Activated effector memory CD4-positive, alpha-beta T cell treated with anti-CD3 and anti-CD28 coated beads, Interleukin-2, amount 50 U/mL, for 16 hours (primary cell): ENCODE data around the gene BFAR.
"Not testable (repeated sequence)": the region's sequence is repeated elsewhere in the genome, so short reads cannot be mapped to it uniquely, and the experiment has no call there.

Source experiments
- DNase-seq: peaks from one replicate; pipeline ENCODE4 v3.0.0-alpha.2; 2020

The BFAR gene

GRCh38 chr16:14636179-14636950 is 3.6 kb downstream of the BFAR start:
- not testable (repeated sequence) for DNase-seq

DNA sequence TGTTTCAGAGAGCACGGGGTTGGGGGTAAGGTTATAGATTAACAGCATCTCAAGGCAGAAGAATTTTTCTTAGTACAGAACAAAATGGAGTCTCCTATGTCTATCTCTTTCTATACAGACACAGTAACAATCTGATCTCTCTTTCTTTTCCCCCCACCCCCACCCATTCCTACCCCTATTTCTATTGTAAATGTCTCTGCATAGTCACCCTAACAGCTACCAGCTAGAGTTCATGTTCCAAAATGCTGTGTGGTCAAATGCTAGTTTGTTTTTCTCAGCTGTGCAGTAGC is 4.1 kb downstream of the BFAR start:
- not testable (repeated sequence) for DNase-seq

DNA sequence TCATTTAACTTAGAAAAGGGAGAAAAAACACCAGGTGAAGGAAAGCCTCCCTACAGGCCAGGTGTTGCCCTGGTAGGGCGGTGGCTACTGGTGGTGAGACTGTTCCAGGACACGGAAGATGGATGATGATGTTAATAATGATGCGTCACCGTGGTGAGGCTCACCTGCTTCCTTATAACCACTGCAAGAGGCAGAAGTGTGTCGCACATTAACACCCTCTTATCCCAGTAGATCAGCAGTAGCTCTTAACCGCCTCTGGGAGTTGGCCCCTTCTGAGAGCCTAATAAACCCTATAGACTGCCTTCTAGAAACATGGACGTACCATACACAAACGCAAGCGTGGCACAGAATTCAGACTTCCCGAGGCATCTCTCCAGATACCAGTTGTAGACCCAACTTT is 7.8 kb downstream of the BFAR start:
- DNase-seq, result no peak

DNA sequence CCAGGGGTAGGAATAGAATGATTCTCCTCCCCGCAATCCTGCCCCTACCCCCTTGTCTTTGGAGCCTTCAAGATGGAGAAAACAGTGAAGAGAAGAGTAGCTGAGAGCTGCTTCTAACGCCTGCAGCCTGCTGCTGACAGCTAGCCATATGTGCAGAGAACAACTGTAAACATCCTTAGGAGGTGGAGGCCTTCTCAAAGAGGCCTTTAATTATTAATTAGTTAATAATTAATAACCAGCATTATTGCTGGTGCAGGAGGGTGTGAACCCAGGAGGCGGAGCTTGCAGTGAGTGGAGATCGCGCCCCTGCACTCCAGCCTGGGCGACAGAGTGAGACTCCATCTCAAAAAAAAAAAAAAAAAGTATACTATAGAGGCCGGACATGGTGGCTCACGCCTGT is 8.5 kb downstream of the BFAR start:
- DNase-seq, result no peak

DNA sequence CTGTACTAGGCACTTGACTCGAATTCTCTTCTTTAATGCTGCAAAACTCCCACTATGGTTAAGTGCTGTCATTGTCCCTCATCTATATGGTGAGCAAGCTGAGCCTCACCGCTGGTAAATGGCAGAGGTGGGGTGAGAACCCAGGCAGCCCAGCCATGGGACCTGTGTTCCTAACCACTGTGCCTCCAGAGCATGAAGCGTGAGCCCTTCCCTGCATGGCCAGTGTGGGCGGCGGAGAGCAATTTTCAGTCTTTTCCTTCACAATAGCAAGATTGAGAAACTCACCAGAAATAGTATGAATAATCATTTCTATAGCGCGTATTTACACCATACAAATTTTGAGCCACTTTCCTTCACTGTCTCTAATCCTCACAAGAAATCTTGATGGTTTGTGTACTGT is 9.2 kb downstream of the BFAR start:
- no peak for DNase-seq

GRCh38 chr16:14649816-14650215 is 17.1 kb downstream of the BFAR start:
- peak; percentile 10 for DNase-seq

GRCh38 chr16:14650629-14651028 is 17.9 kb downstream of the BFAR start:
- DNase-seq, result no peak

DNA sequence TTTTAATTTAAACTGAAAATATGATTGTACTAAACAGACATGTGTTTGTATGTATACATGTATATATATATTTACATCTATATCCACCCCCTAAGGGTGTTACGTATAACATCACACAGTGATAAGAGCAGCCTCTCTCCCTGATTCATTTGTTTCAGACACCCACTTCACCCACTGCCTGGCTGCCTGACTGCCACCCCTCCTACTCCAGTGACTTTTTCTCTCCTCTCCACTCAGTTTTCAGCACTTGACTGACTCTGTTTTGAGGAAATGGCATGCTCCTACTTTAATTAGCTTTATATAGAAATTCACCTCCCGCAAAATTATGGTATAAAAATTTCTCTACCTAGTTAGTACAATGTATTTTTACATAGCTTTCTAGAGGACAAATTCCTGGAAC is 20.0 kb downstream of the BFAR start:
- no peak for DNase-seq

DNA sequence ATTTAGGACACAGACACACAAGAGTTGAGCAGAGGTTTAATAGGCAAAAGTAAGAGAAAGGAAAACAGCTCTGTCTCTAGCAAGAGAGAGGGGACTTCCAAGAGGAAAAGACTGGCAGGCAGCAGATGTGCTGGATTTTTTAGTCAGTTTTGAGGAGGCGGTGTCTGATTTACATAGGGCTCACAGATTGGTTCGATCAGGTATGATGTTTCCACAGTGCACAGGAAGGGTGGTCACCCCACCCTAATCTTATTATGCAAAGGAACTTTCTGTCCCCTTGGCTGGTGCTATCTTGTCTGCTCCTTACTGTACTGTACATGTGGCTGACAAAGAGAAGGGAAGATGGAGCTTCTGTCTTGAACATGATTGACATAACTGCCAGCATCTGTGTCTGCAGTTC is 25.3 kb downstream of the BFAR start:
- DNase-seq, result no peak

GRCh38 chr16:14667347-14668266 is 34.9 kb downstream of the BFAR start:
- DNase-seq, result no peak

DNA sequence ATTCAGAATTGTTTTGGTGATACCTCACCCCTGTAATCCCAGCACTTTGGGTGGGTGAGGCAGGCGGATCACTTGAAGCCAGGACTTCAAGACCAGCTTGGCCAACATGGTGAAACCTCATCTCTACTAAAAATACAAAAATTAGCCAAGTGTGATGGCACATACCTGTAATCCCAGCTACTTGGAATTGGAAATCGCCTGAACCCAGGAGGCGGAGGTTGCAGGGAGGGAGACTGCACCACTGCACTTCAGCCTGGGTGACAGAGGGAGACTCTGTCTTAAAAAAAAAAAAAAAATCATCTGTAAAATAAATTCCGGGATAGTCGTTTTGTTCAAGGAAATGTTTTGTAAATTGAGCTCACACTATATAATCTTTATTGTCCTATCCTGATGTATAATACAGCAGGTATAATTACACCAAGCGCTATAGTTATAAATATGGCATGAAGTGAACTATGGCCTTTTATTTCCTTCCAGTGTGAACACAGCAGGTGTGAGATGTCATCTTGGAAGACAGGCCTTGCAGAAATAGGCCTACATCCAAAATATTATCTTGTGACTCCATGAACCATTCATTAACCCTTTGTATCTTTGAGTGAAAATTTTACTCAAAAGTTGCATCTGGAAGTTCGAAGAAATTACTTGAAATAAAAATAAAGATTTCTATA is 35.9 kb downstream of the BFAR start:
- DNase-seq, result no peak

DNA sequence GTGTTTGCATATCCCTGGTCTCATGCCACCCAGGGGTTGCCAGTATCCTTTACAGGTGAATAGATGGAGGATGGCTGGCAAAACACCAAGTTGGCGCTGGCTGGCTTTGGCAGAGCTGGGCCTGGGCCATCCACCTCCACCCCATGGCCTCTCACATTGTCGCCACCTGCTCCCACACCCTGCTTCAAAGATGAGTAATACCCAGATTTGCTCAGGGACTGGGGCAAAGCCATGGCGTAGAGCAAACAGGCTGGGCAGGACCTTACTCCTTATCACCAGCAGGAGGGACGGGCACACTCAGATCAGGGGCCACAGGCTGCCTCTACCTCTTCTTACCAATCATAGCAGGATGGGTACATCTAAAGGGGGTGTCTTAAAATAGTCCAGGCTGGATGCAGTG is 37.0 kb downstream of the BFAR start:
- DNase-seq, result no peak

DNA sequence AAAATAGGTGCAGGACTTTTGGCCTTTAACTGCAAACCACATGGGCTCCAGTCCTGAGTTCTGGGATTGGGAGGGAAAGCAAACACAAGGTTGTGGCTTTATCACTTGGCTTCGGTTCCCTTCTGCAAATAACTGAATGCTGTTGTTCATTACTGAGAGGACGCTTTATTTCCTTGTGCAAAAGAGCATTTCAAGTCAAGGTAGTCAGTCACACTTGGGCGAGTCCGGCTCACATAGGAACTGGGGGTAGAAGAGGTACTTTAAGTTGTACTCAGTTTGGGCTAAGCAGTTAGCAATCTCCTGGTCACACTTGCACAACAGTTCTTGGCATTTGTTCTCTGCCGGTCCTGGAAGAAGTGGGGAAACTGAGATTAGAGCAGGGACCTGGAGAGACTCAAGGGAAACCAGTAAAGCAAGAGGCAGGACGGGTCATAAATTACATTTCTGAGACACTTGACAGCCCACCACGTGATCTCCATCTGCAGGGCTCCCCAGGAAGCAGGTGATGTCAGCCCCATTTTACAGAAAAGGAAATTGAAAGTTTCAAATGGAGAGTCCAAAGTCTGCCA is 39.7 kb downstream of the BFAR start:
- DNase-seq, result no peak

DNA sequence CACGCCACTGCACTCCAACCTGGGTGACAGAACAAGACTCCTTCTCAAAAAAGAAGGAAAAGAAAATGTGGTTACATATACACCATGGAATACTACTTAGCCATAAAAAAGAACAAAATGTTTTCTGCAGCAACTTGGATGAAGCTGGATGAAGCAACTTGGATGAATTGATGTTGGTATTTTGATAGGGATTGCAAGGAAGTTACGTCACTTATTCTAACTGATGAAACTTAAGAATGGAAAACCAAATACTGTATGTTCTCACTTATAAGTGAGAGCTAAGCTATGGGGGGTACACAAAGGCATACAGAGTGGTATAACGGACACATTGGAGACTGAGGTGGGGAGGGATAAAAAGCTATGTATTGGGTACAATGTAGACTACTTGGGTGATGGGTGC is 43.9 kb downstream of the BFAR start:
- no peak for DNase-seq

DNA sequence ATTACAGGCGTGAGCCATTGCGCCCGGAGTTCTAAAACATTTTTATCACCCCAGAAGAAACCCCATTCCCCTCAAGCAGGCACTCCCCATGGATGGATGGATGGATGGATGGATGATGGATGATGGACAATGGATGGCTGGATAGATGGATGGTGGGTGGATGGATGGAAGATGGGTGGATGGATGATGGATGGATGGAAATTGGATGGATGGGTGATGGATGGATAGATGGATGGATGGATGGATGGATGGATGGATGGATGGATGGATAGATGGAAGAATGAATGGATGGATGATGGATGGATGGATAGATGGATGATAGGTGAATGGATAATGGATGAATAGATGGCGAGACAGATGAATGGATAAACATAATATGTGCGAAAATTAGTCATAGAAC is 44.9 kb downstream of the BFAR start:
- DNase-seq, result no peak

DNA sequence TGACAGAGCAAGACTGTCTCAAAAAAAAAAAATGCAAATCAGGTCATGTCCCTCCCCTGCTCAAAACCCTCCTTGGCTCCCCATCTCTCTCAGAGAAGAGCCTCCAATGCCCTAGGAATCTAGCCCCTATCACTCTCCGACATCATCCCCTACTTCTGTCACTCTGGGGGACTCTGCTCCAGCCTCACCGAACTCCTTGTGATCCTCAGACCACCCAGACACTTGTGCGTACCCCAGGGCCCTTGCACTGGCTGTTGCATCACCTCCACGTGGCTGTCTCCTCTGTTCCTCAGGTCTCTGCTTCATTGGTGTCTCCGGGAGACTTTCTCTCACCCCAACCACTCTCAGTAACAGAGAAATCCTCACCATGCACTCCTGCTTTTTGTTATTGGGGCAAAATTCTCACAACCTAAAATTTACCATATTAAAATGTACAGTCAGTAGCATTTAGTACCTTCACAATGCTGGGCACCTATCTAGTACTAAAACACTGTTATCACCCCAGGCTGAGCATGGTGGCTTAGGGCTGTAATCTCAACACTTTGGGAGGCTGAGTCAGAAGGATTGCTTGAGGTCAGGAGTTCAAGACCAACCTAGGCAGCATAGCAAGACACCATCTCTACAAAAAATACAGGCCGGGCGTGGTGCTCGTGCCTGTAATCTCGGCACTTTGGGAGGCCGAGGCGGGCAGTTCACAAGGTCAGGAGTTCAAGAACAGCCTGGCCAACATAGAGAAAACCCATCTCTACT is 46.2 kb downstream of the BFAR start:
- no peak for DNase-seq

- not testable (repeated sequence) for DNase-seq
These were observed 47.6 kb downstream of the BFAR start for GRCh38 chr16:14680396-14680795.

- DNase-seq, result no peak
These were observed 48.4 kb downstream of the BFAR start for GRCh38 chr16:14681115-14681514.

DNA sequence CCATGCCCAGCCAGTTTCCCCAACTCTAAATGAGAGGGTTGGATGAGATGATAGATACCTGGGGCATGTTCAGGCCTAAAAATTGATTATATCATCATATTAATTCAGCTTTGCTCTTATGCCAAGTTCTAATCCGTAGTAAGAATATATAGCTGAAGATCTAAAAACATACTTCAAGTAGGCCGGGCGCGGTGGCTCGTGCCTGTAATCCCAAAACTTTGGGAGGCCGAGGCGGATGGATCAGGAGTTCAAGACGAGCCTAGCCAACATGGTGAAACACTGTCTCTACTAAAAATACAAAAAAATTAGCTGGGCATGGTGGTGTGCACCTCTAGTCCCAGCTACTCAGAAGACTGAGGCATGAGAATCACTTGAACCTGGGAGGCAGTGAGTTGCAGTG is 49.4 kb downstream of the BFAR start:
- DNase-seq, result no peak

DNA sequence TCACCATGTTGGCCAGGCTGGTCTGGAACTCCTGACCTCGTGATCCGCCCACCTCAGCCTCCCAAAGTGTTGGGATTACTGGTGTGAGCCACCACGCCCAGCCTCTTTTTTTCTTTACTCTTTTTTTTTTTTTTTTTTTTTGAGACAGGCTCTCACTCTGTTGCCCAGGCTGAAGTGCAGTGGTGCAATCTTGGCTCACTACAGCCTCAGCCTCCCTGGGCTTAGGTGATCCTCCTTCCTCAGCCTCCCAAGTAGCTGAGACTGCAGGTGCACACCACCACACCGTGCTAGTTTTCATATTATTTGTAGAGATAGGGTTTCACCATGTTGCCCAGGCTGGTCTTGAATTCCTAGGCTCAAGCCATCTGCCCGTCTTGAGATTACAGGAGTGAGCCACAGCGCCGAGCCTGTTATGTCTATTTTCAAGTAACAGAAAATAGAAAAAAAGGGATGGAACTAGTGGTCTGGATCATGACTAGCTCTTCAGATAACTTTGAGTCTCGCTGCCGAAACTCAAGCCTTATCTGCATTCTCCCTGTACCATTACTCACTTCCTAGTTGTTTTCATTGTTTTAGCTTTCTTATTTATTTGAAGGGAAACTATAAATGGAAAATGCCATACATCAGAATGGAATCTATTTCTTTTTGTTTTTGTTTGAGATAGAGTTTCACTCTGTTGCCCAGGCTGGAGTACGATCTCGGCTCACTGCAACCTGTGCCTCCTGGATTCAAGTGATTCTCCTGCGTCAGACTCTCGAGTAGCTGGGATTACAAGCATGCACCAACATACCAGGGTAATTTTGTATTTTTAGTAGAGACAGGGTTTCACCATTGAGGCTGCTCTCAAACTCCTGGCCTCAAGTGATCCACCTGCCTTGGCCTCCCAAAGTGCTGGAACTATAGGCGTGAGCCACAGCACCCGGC is 53.4 kb downstream of the BFAR start:
- DNase-seq, result not testable (repeated sequence)

- not testable (repeated sequence) for DNase-seq
These were observed 61.4 kb downstream of the BFAR start, which contains the start of gene PLA2G10 for GRCh38 chr16:14694129-14694528. Gene PLA2G10 (minus strand): TSS chr16:14694308. CDS start chr16:14694229, 79 bp downstream.
